Measurements from ENCODE around the gene ZNF180.

ZNF180 gene

DNA sequence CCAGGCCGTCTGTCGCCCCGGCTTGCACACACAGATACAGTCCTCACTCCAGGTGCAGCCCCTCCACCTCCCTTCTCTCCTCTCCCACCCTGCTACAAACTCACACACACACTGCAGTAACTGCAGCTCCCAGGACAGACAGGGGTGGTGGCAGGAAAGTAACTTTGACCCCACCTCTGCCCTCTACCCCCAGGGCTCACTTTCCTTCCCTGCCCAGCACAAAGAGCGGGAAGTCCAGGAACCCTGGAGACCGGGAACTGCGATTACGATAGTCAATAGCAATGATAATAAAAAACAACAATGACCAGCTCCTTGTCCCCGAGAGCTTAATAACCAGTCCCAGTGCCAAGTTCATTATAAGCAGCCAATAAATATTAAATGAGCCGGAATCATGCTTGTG, 29.2 kb upstream of the ZNF180 start, which contains the start of gene CEACAM20:
Gene CEACAM20, minus strand, starts transcription at position 140 of the 400 bp plus-strand sequence. CDS start 166 bp downstream, outside the sequence.
- no peak within 1 kb of the TSS for H3K4me3 ChIP-seq (replicated peaks; ENCODE audit: low read depth, low read length)
- TF ChIP-seq, protein P1, sequence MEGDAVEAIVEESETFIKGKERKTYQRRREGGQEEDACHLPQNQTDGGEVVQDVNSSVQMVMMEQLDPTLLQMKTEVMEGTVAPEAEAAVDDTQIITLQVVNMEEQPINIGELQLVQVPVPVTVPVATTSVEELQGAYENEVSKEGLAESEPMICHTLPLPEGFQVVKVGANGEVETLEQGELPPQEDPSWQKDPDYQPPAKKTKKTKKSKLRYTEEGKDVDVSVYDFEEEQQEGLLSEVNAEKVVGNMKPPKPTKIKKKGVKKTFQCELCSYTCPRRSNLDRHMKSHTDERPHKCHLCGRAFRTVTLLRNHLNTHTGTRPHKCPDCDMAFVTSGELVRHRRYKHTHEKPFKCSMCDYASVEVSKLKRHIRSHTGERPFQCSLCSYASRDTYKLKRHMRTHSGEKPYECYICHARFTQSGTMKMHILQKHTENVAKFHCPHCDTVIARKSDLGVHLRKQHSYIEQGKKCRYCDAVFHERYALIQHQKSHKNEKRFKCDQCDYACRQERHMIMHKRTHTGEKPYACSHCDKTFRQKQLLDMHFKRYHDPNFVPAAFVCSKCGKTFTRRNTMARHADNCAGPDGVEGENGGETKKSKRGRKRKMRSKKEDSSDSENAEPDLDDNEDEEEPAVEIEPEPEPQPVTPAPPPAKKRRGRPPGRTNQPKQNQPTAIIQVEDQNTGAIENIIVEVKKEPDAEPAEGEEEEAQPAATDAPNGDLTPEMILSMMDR (IDR thresholded peaks at IDR 0.05; ENCODE audit: insufficient read depth, low read length, poor library complexity, severe bottlenecking) = no peak
- no peaks in the 10 kb centered on the region for H3K27me3 ChIP-seq (replicated peaks; ENCODE audit: control insufficient read depth, insufficient read depth, low read length)
- no peak for DNase-seq (ENCODE audit: extremely low read depth, insufficient read length)
- no peaks in the 10 kb centered on the region for H3K36me3 ChIP-seq (ENCODE audit: control insufficient read depth, insufficient read depth, low read length)

DNA sequence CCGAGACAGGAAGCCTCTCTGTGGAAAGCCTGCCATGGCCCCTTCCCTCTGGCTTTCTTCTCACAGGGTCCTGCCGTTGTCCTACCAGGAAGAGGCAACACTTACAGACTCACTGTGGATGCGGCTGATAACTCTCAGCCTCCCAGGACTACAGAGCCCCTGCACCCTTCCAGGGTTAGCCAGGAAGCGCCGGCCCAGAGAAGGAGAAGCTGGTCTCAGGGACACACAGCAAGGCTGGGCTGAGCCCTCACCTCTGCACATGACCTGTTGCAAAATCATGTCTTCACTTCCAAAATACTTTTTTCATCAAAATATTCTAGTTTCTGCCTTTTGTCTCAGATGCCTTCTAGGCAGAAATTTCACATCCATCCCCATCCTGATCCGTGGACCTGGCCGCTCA, 27.2 kb upstream of the ZNF180 start:
- no peak for DNase-seq (ENCODE audit: extremely low read depth, insufficient read length)
- Histone ChIP-seq H3K36me3 (ENCODE audit: control insufficient read depth, insufficient read depth, low read length) (no peaks in the 10 kb centered on the region), H3K4me3 (replicated peaks; ENCODE audit: low read depth, low read length) (no peak overlapping the region), H3K27me3 (replicated peaks; ENCODE audit: control insufficient read depth, insufficient read depth, low read length) (no peaks in the 10 kb centered on the region)
- TF ChIP-seq, protein P1 (IDR thresholded peaks at IDR 0.05; ENCODE audit: insufficient read depth, low read length, poor library complexity, severe bottlenecking) = no peak

DNA sequence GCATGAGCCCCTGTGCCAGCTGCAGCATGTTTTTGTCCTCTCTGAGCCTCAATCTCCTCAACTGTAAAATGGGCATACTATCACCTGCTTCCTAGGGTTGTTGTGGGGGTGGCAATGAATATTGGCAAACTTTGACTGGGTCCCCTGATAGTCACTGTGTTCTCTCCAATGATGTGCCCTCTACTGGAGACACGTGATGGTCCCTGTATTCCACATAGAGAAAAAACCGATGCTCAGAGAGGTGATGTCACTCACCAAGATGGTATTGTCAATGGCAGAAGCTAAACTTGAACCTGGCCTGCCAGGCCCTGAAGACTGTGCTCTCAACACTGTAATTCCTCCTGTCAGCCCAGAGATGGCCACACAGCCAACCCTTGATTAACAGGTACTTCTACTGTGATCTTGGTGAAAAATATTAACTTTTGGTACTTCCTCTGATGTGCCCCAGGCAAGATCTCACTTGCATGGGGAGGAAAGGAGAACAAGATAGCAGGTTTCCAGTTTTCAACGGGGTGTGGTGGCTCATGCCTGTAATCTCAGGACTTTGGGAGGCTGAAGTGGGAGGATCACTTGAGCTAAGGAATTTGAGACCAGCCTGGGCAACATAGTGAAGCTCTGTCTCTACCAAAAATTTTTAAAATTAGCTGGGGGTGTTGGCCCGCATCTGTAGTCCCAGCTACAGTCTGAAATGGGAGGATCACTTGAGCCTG, 25.6 kb upstream of the ZNF180 start:
- H3K27me3 ChIP-seq (replicated peaks; ENCODE audit: control insufficient read depth, insufficient read depth, low read length) = no peaks in the 10 kb centered on the region

DNA sequence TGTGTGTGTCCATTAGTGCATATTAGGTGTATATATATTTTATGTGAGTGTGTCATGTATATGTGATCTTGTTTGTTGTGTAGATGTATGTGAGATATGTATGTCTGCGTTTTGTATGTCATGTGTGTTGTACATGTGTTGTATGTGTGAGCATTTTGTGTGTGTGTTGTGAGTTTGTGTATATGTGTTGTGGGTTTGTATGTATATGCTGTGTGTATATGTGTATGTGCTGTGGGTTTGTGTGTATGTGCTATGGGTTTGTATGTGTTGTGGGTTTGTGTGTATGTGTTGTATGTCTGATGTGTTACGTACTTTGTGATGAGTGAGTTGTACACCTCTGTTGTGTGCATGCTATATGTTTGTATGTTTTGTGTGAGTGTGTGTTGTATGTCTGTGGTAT, 21.0 kb upstream of the ZNF180 start:
- H3K27me3 ChIP-seq (replicated peaks; ENCODE audit: control insufficient read depth, insufficient read depth, low read length) = no peaks in the 10 kb centered on the region
- DNase-seq (ENCODE audit: extremely low read depth, insufficient read length) = no peak
- TF ChIP-seq, protein P1 (IDR thresholded peaks at IDR 0.05; ENCODE audit: insufficient read depth, low read length, poor library complexity, severe bottlenecking) = no peak
- no peak overlapping the region for H3K4me3 ChIP-seq (replicated peaks; ENCODE audit: low read depth, low read length)
- H3K36me3 ChIP-seq (ENCODE audit: control insufficient read depth, insufficient read depth, low read length) = no peaks in the 10 kb centered on the region

More for the DNA sequence above, 25.6 kb upstream of the ZNF180 start:
- DNase-seq (ENCODE audit: extremely low read depth, insufficient read length) = no peak
- Histone ChIP-seq H3K4me3 (replicated peaks; ENCODE audit: low read depth, low read length) (no peak overlapping the region), H3K36me3 (ENCODE audit: control insufficient read depth, insufficient read depth, low read length) (no peaks in the 10 kb centered on the region)
- TF ChIP-seq, protein P1 (IDR thresholded peaks at IDR 0.05; ENCODE audit: insufficient read depth, low read length, poor library complexity, severe bottlenecking) = no peak

DNA sequence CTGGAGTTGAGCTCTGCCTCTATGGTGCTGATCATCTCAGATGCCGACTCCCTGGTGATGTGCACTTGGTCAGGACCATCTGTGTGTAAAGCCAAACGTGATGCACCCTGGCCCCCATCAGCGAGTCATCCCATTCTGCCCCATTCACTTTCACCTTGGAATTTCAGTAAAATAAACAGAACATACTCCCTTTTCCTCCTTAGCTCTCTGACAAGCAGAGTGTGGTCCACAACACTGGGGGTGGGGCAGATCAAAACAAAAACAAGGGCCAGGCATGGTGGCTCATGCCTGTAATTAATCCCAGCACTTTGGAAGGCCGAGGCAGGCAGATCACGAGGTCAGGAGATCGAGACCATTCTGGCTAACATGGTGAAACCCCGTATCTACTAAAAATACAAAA, 16.8 kb upstream of the ZNF180 start:
- no peaks in the 10 kb centered on the region for H3K36me3 ChIP-seq (ENCODE audit: control insufficient read depth, insufficient read depth, low read length)
- H3K27me3 ChIP-seq (replicated peaks; ENCODE audit: control insufficient read depth, insufficient read depth, low read length) = no peaks in the 10 kb centered on the region
- H3K4me3 ChIP-seq (replicated peaks; ENCODE audit: low read depth, low read length) = no peak overlapping the region
- TF ChIP-seq, protein P1 (IDR thresholded peaks at IDR 0.05; ENCODE audit: insufficient read depth, low read length, poor library complexity, severe bottlenecking) = no peak
- DNase-seq (ENCODE audit: extremely low read depth, insufficient read length) = no peak

All from GM06990 (cell line).